CD14-positive monocyte (primary cell): Measurements from ENCODE around the gene PVALEF. TPM values are rescaled to one million over a fixed set of nuclear protein-coding genes. Genes with fewer than 3 reads are reported as not detected.

Source experiments
- DNase-seq, 3 donors: peaks; one replicate each; pipeline ENCODE4 v3.0.0-alpha.2; 2011 to 2022
- H2AFZ ChIP-seq: 2 replicates; pipeline ENCODE4 v1.6.0; 2012; ENCODE audit warnings: mild to moderate bottlenecking, low read depth, low read length, inconsistent platforms; ENCODE audit not compliant: insufficient read depth, poor library complexity, severe bottlenecking
- H3K27ac ChIP-seq, 2 donors: 1 replicate in 1 of 2; 2 replicates in 1 of 2; pipeline ENCODE4 v1.5.1; 2012 to 2013; ENCODE audit warnings: low read length in 2 of 2, control low read depth in 1 of 2, inconsistent platforms in 1 of 2, low read depth in 1 of 2, mild to moderate bottlenecking in 1 of 2
- H3K27me3 ChIP-seq, 2 donors: one replicate each; pipeline versions ENCODE4 v1.6.0 to v1.6.1; 2011 to 2013; ENCODE audit warnings: low read length in 2 of 2; ENCODE audit not compliant: control insufficient read depth in 2 of 2, insufficient read depth in 2 of 2
- H3K36me3 ChIP-seq, 2 donors: replicated peaks in 1 of 2; 1 replicate in 1 of 2; 2 replicates in 1 of 2; pipeline versions ENCODE4 v1.5.1 to v1.6.1; 2012 to 2013; ENCODE audit warnings: low read length in 2 of 2, control low read depth in 1 of 2, inconsistent platforms in 1 of 2, mild to moderate bottlenecking in 1 of 2; ENCODE audit not compliant: insufficient read depth in 2 of 2, control insufficient read depth in 1 of 2
- H3K4me1 ChIP-seq, 2 donors: 1 replicate in 1 of 2; 2 replicates in 1 of 2; pipeline versions ENCODE4 v1.5.1 to v1.6.1; 2012 to 2013; ENCODE audit warnings: low read length in 2 of 2, control low read depth in 1 of 2, inconsistent platforms in 1 of 2, mild to moderate bottlenecking in 1 of 2, moderate library complexity in 1 of 2; ENCODE audit not compliant: insufficient read depth in 2 of 2, control insufficient read depth in 1 of 2
- H3K4me2 ChIP-seq: replicated peaks from 2 replicates; pipeline ENCODE3; 2012; ENCODE audit warnings: low read length, moderate library complexity, mild to moderate bottlenecking; ENCODE audit not compliant: poor library complexity, severe bottlenecking; ENCODE audit errors: extremely low read depth
- H3K4me3 ChIP-seq, 3 experiments: fragments of 200-600 bp in 1 of 3; sonication (generic) in 1 of 3; replicated peaks in 1 of 3; 1 replicate in 2 of 3; 2 replicates in 1 of 3; pipeline ENCODE4 v1.5.1; 2011 to 2013; ENCODE audit warnings: low read length in 3 of 3, mild to moderate bottlenecking in 3 of 3, control low read depth in 2 of 3, low read depth in 2 of 3, inconsistent platforms in 1 of 3, moderate library complexity in 1 of 3
- H3K79me2 ChIP-seq: 2 replicates; pipeline ENCODE4 v1.6.0; 2012; ENCODE audit warnings: mild to moderate bottlenecking, control low read depth, inconsistent platforms, low read length, moderate library complexity; ENCODE audit not compliant: insufficient read depth
- H3K9ac ChIP-seq: 2 replicates; pipeline ENCODE4 v1.6.0; 2017; ENCODE audit warnings: low read length, mild to moderate bottlenecking; ENCODE audit not compliant: insufficient read depth, poor library complexity, severe bottlenecking
- H3K9me3 ChIP-seq, 2 donors: replicated peaks in 1 of 2; 1 replicate in 1 of 2; 2 replicates in 1 of 2; pipeline versions ENCODE4 v1.5.1 to v1.6.1; 2012 to 2013; ENCODE audit warnings: low read length in 2 of 2, control low read depth in 1 of 2; ENCODE audit not compliant: control insufficient read depth in 1 of 2, insufficient read depth in 1 of 2
- H4K20me1 ChIP-seq: 2 replicates; pipeline ENCODE4 v1.6.0; 2012; ENCODE audit warnings: mild to moderate bottlenecking, low read length, control low read depth, moderate library complexity; ENCODE audit not compliant: insufficient read depth
- H3K27ac Mint-ChIP-seq, 7 donors: one replicate each; pipeline ENCODE4 v1.8.0; 2020; ENCODE audit warnings: mild to moderate bottlenecking in 7 of 7, mixed read lengths in 7 of 7, moderate library complexity in 6 of 7, inconsistent platforms in 2 of 7
- H3K27me3 Mint-ChIP-seq, 3 donors: one replicate each; pipeline ENCODE4 v1.8.0; 2021 to 2022; ENCODE audit warnings: low read depth in 3 of 3, mild to moderate bottlenecking in 3 of 3, mixed read lengths in 3 of 3, moderate library complexity in 3 of 3, inconsistent platforms in 1 of 3
- H3K36me3 Mint-ChIP-seq, 2 donors: one replicate each; pipeline ENCODE4 v1.8.0; 2020; ENCODE audit warnings: mixed read lengths in 2 of 2, inconsistent platforms in 1 of 2, mild to moderate bottlenecking in 1 of 2
- H3K4me1 Mint-ChIP-seq: one replicate; pipeline ENCODE4 v1.8.0; 2020; ENCODE audit warnings: mild to moderate bottlenecking, mixed read lengths
- H3K4me3 Mint-ChIP-seq, 2 donors: one replicate each; pipeline ENCODE4 v1.8.0; 2020; ENCODE audit warnings: mild to moderate bottlenecking in 2 of 2, mixed read lengths in 2 of 2, moderate library complexity in 1 of 2
- H3K9me3 Mint-ChIP-seq, 7 donors: one replicate each; pipeline ENCODE4 v1.8.0; 2020 to 2022; ENCODE audit warnings: mixed read lengths in 7 of 7, mild to moderate bottlenecking in 6 of 7, moderate library complexity in 6 of 7, inconsistent platforms in 2 of 7
- CTCF ChIP-seq: fragments of 200-600 bp; IDR thresholded peaks from one replicate; pipeline ENCODE4 v1.8.0; 2022; ENCODE audit warnings: antibody characterized with exemption, mild to moderate bottlenecking
- WGBS: methylation state at CpG from one replicate; pipeline ENCODE4 v1.1.5; 2013; ENCODE audit warnings: missing lambda C conversion rate; ENCODE audit not compliant: insufficient coverage; 5-methylcytosine and 5-hydroxymethylcytosine counted together
- intact Hi-C, 2 donors: fragments of 100-400 bp; cut with micrococcal nuclease; formaldehyde crosslinking; loops; one replicate each; pipeline versions ENCODE4 v1.15.0 to v1.15.1; 2023
- polyA plus RNA-seq, 3 donors: library from polyadenylated mRNA; depleted of rRNA in 1 of 3; unstranded in 2 of 3; stranded (reverse) in 1 of 3; fragments of 300-500 nt in 2 of 3; fragments of >200 nt in 1 of 3; fragmentation: Illumina TruSeq in 2 of 3; gene quantifications; 1 replicate in 2 of 3; 2 replicates in 1 of 3; pipeline ENCODE4 v1.2.3, GENCODE V29; 2012 to 2021

The PVALEF gene
- polyA plus RNA-seq, 3 donors: not detected

GRCh38 chr17:81200201-81200600 is 34.9 kb downstream of the PVALEF start:
- Histone ChIP-seq H3K27ac (no peak overlapping the region), H3K36me3 (peaks cover 4 to 16% of the 10 kb centered on the region in 2 donors), H3K79me2 (no peaks in the 10 kb centered on the region), H3K4me3 (no peak overlapping the region), H3K9me3 (no peaks in the 10 kb centered on the region), H3K4me2 (no peak overlapping the region), H3K9ac (no peak overlapping the region), H3K4me1 (peaks cover 2 to 4% of the 10 kb centered on the region in 2 donors), H2AFZ (no peak overlapping the region), H3K27me3 (no peaks in the 10 kb centered on the region), H4K20me1 (no peaks in the 10 kb centered on the region)
- Mint-ChIP-seq H3K27ac (peak overlapping the region in 1 of 7 donors; percentile 25), H3K9me3 (no peaks in the 10 kb centered on the region), H3K4me1 (peaks cover 2% of the 10 kb centered on the region), H3K4me3 (no peak overlapping the region), H3K36me3 (peaks cover 16 to 33% of the 10 kb centered on the region in 2 donors), H3K27me3 (no peaks in the 10 kb centered on the region)
- DNase-seq: no peak
- no peak for TF ChIP-seq CTCF
- intact Hi-C loops: loop anchor here in 1 of 2 donors (2.0 kb wide), 1 partner anchor 57 kb away; no protein-coding TSS in a partner anchor
- WGBS: 96% methylated on average over 18 of the region's 18 CpGs

GRCh38 chr17:81200695-81201580 is 35.6 kb downstream of the PVALEF start:
- Histone ChIP-seq H3K9ac (no peak overlapping the region), H3K4me2 (no peak overlapping the region), H3K36me3 (peaks cover 4 to 16% of the 10 kb centered on the region in 2 donors), H3K4me3 (no peak overlapping the region), H3K4me1 (peaks cover 2 to 4% of the 10 kb centered on the region in 2 donors), H4K20me1 (no peaks in the 10 kb centered on the region), H3K9me3 (no peaks in the 10 kb centered on the region), H2AFZ (peak overlapping the region; percentile 60), H3K27me3 (no peaks in the 10 kb centered on the region), H3K27ac (no peak overlapping the region), H3K79me2 (no peaks in the 10 kb centered on the region)
- Mint-ChIP-seq H3K27me3 (no peaks in the 10 kb centered on the region), H3K36me3 (peaks cover 18 to 33% of the 10 kb centered on the region in 2 donors), H3K4me1 (peaks cover 2% of the 10 kb centered on the region), H3K4me3 (peak overlapping the region in 1 of 2 donors; percentile 48), H3K9me3 (no peaks in the 10 kb centered on the region), H3K27ac (no peak overlapping the region)
- peak; percentile 70 to 82 (median 75) for DNase-seq
- TF ChIP-seq CTCF: peak; percentile 83
- WGBS: 74% methylated on average over 15 of the region's 27 CpGs
- intact Hi-C loops: loop anchor here (1.0 to 2.0 kb wide), 2 partner anchors 58 to 59 kb away; no protein-coding TSS in a partner anchor
